Activated B cell treated with CpG ODN at 0.5 μM for 24 hours (primary cell): ENCODE data around the gene PLEKHA6. TPM values are rescaled to one million over a fixed set of nuclear protein-coding genes. Genes with fewer than 3 reads are reported as not detected.

ENCODE experiments used
- ATAC-seq: fragments of 200-7000 bp; cut with Tn5 transposase; one replicate; pipeline ENCODE4 v1.10.0; 2021; ENCODE audit warnings: low read depth, mild to moderate bottlenecking, moderate library complexity
- CTCF ChIA-PET: fragments of 350-600 bp; sonication (Branson Sonifier 250); formaldehyde crosslinking; loops from one replicate; lab custom pipeline; 2021; ENCODE audit warnings: antibody characterized with exemption; lab: Charles Lee
- POLR2A ChIA-PET: fragments of 350-600 bp; sonication (Branson Sonifier 250); formaldehyde crosslinking; loops from one replicate; lab custom pipeline; 2021; ENCODE audit warnings: antibody characterized with exemption; lab: Charles Lee
- DNase-seq: peaks from one replicate; pipeline ENCODE4 v3.0.0; 2022
- H3K27ac Mint-ChIP-seq: one replicate; pipeline ENCODE4 v1.8.0; 2020; ENCODE audit warnings: mixed read lengths
- H3K27me3 Mint-ChIP-seq: one replicate; pipeline ENCODE4 v1.8.0; 2021; ENCODE audit warnings: mixed read lengths
- H3K36me3 Mint-ChIP-seq: one replicate; pipeline ENCODE4 v1.8.0; 2021; ENCODE audit warnings: low read depth, mixed read lengths
- H3K4me1 Mint-ChIP-seq: one replicate; pipeline ENCODE4 v1.8.0; 2021; ENCODE audit warnings: mixed read lengths
- H3K4me3 Mint-ChIP-seq: one replicate; pipeline ENCODE4 v1.8.0; 2020; ENCODE audit warnings: mild to moderate bottlenecking, mixed read lengths
- H3K9me3 Mint-ChIP-seq: one replicate; pipeline ENCODE4 v1.8.0; 2020; ENCODE audit warnings: mixed read lengths
- CTCF ChIP-seq: fragments of 200-600 bp; IDR thresholded peaks from one replicate; pipeline ENCODE4 v1.8.0; 2022; ENCODE audit warnings: antibody characterized with exemption, mild to moderate bottlenecking
- intact Hi-C: fragments of 100-400 bp; cut with micrococcal nuclease; formaldehyde crosslinking; loops from one replicate; pipeline ENCODE4 v1.15.1; 2024
- total RNA-seq: library from RNA; stranded (reverse); gene quantifications from 2 replicates; pipeline ENCODE4 v1.2.3, GENCODE V29; 2022

PLEKHA6 gene
- total RNA-seq, 1 donor from 2014 or later = 0.62 TPM

DNA sequence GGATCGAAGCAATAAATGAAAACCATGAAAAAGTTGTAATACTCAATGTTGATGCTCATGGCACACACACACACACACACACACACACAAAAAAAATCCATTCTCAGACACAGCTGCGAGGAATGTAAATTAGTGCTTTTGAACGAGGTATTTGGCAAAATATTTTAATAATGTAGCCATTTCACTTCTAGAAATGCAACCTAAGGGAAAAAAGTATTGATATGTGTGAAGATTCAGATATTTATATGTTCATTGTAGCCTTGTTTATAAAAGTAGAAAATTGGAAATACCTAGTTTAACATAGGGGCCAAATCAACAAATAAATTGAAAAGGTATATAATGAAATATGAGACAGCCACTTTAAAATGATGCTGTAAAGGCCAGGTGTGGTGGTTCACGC is 3.8 kb downstream of the PLEKHA6 start:
- intact Hi-C loops = no loop called here
- Mint-ChIP-seq H3K36me3 (no peaks in the 10 kb centered on the region), H3K27ac (no peak overlapping the region), H3K9me3 (no peaks in the 10 kb centered on the region), H3K4me1 (peaks cover 8% of the 10 kb centered on the region), H3K27me3 (peaks cover 21% of the 10 kb centered on the region), H3K4me3 (no peak overlapping the region)
- DNase-seq = no peak
- TF ChIP-seq CTCF = no peak
- ATAC-seq = no peak
- CTCF ChIA-PET = interaction anchor here (2.2 kb wide), 1 partner anchor 7 kb away, joined by 9 read pairs; no protein-coding TSS in a partner anchor
- POLR2A ChIA-PET = no interaction called here

GRCh38 chr1:204354579-204354978 is 5.2 kb downstream of the PLEKHA6 start:
- no peak overlapping the region for H3K27ac Mint-ChIP-seq
- H3K4me1 Mint-ChIP-seq = peaks cover 8% of the 10 kb centered on the region
- intact Hi-C loops = no loop called here
- DNase-seq (no peak), ATAC-seq (no peak)
- H3K4me3 Mint-ChIP-seq = no peak overlapping the region
- H3K27me3 Mint-ChIP-seq = peaks cover 25% of the 10 kb centered on the region
- ChIA-PET CTCF (interaction anchor here (2.2 kb wide), 1 partner anchor 9 kb away, joined by 9 read pairs; no protein-coding TSS in a partner anchor), POLR2A (no interaction called here)
- no peaks in the 10 kb centered on the region for H3K9me3 Mint-ChIP-seq
- H3K36me3 Mint-ChIP-seq = no peaks in the 10 kb centered on the region
- no peak for TF ChIP-seq CTCF

GRCh38 chr1:204353213-204353910 is 6.4 kb downstream of the PLEKHA6 start:
- Mint-ChIP-seq H3K36me3 (no peaks in the 10 kb centered on the region), H3K4me1 (peaks cover 8% of the 10 kb centered on the region), H3K4me3 (no peak overlapping the region), H3K9me3 (no peaks in the 10 kb centered on the region), H3K27ac (no peak overlapping the region), H3K27me3 (peaks cover 18% of the 10 kb centered on the region)
- ChIA-PET CTCF (no interaction called here), POLR2A (no interaction called here)
- no peak for TF ChIP-seq CTCF
- no peak for DNase-seq
- intact Hi-C loops = no loop called here
- ATAC-seq = no peak

GRCh38 chr1:204350857-204351573 is 8.7 kb downstream of the PLEKHA6 start:
- H3K4me3 Mint-ChIP-seq = no peak overlapping the region
- ATAC-seq = no peak
- no peaks in the 10 kb centered on the region for H3K4me1 Mint-ChIP-seq
- H3K27ac Mint-ChIP-seq = no peak overlapping the region
- CTCF ChIA-PET = no interaction called here
- intact Hi-C loops = no loop called here
- POLR2A ChIA-PET = interaction anchor here (0.6 kb wide), 1 partner anchor 155 kb away, joined by 3 read pairs; no protein-coding TSS in a partner anchor
- H3K9me3 Mint-ChIP-seq = no peaks in the 10 kb centered on the region
- DNase-seq = no peak
- no peaks in the 10 kb centered on the region for H3K36me3 Mint-ChIP-seq
- no peak for TF ChIP-seq CTCF
- peaks cover 15% of the 10 kb centered on the region for H3K27me3 Mint-ChIP-seq

DNA sequence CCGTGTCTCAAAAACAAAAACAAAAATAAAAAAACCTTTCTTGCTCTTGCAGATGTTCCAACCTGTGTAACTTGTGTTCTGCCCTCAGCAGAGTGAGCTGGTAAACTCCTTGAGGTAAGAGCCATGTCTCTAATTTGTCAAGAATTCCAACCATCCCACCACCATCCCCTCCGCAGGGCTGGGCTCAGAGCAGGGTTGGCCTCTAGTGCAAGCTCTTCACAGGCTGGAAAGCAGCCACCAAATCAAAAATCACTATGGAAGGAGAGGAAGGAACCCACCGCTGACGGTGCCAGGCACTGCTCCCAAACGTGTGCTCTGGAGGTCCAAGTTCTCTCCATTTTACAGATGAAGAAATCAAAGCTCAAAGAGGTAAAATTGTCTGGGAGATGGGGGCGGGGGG is 9.4 kb downstream of the PLEKHA6 start:
- POLR2A ChIA-PET = no interaction called here
- CTCF ChIA-PET = no interaction called here

More for the DNA sequence above, 9.4 kb downstream of the PLEKHA6 start:
- Mint-ChIP-seq H3K27me3 (peaks cover 18% of the 10 kb centered on the region), H3K9me3 (no peaks in the 10 kb centered on the region), H3K4me1 (no peaks in the 10 kb centered on the region), H3K4me3 (no peak overlapping the region), H3K27ac (no peak overlapping the region), H3K36me3 (no peaks in the 10 kb centered on the region)
- no peak for TF ChIP-seq CTCF
- no peak for DNase-seq
- intact Hi-C loops = no loop called here
- no peak for ATAC-seq
